ENCODE results near the gene SCUBE1. TPM values are rescaled to one million over a fixed set of nuclear protein-coding genes. Genes with fewer than 3 reads are reported as not detected.

The SCUBE1 gene
- total RNA-seq, 2 experiments from 2014 or later, result not detected

- Histone ChIP-seq H2AFZ (ENCODE audit: low read length) (no peak overlapping the region), H4K20me1 (ENCODE audit: insufficient read depth, low read length) (no peaks in the 10 kb centered on the region), H3K27ac (ENCODE audit: low read depth, low read length, poor library complexity, severe bottlenecking) (peak overlapping the region; percentile 51), H3K4me3 (ENCODE audit: low read depth, low read length, poor library complexity, severe bottlenecking) (peak overlapping the region; percentile 89), H3K36me3 (ENCODE audit: insufficient read depth, low read length) (peaks cover 33% of the 10 kb centered on the region), H3K9me3 (ENCODE audit: low read length) (no peaks in the 10 kb centered on the region), H3K79me2 (ENCODE audit: insufficient read depth, low read depth, low read length) (peaks cover 22% of the 10 kb centered on the region; the same call in 1 of the 2 replicates), H3K9me2 (ENCODE audit: insufficient read depth, low read length) (no peaks in the 10 kb centered on the region), H3K4me1 (ENCODE audit: insufficient read depth, low read length, poor library complexity, severe bottlenecking) (peaks cover 20% of the 10 kb centered on the region), H3K4me2 (ENCODE audit: low read length) (peak overlapping the region; percentile 83)
- DNase-seq (ENCODE audit: low spot score), result peak; percentile 19
- TF ChIP-seq, protein P1, sequence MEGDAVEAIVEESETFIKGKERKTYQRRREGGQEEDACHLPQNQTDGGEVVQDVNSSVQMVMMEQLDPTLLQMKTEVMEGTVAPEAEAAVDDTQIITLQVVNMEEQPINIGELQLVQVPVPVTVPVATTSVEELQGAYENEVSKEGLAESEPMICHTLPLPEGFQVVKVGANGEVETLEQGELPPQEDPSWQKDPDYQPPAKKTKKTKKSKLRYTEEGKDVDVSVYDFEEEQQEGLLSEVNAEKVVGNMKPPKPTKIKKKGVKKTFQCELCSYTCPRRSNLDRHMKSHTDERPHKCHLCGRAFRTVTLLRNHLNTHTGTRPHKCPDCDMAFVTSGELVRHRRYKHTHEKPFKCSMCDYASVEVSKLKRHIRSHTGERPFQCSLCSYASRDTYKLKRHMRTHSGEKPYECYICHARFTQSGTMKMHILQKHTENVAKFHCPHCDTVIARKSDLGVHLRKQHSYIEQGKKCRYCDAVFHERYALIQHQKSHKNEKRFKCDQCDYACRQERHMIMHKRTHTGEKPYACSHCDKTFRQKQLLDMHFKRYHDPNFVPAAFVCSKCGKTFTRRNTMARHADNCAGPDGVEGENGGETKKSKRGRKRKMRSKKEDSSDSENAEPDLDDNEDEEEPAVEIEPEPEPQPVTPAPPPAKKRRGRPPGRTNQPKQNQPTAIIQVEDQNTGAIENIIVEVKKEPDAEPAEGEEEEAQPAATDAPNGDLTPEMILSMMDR (conservative IDR thresholded peaks at IDR 0.05; ENCODE audit: low read length), result no peak
- TF ChIP-seq EZH2phosphoT487 (IDR thresholded peaks at IDR 0.05; ENCODE audit: borderline replicate concordance, low read depth, low read length), result no peak
- intact Hi-C loops (cut with micrococcal nuclease; ENCODE audit: unreplicated experiment), result no loop called here
- ChIA-PET POLR2A (no interaction called here), CTCF (ENCODE audit: unreplicated experiment) (no interaction called here)
- no TSS peak for BruUV-seq (replicated peaks)
Measured at GRCh38 chr22:43185860-43186261, 157.3 kb downstream of the SCUBE1 start.

GRCh38 chr22:43183496-43184277 lies 159.5 kb downstream of the SCUBE1 start:
- peaks cover 22% of the 10 kb centered on the region; the same call in 1 of the 2 replicates for H3K79me2 ChIP-seq (ENCODE audit: insufficient read depth, low read depth, low read length)
- H3K4me3 ChIP-seq (ENCODE audit: low read depth, low read length, poor library complexity, severe bottlenecking), result no peak overlapping the region
- ChIA-PET CTCF (ENCODE audit: unreplicated experiment) (no interaction called here), POLR2A (no interaction called here)
- H4K20me1 ChIP-seq (ENCODE audit: insufficient read depth, low read length), result no peaks in the 10 kb centered on the region
- H3K9me3 ChIP-seq (ENCODE audit: low read length), result no peaks in the 10 kb centered on the region
- peaks cover 20% of the 10 kb centered on the region for H3K4me1 ChIP-seq (ENCODE audit: insufficient read depth, low read length, poor library complexity, severe bottlenecking)
- no peak overlapping the region for H2AFZ ChIP-seq (ENCODE audit: low read length)
- peak overlapping the region; percentile 2; the same call in 1 of the 2 replicates for H3K4me2 ChIP-seq (ENCODE audit: low read length)
- no peak overlapping the region for H3K27ac ChIP-seq (ENCODE audit: low read depth, low read length, poor library complexity, severe bottlenecking)
- no TSS peak for BruUV-seq (replicated peaks)
- intact Hi-C loops (cut with micrococcal nuclease; ENCODE audit: unreplicated experiment), result no loop called here
- peaks cover 54% of the 10 kb centered on the region for H3K36me3 ChIP-seq (ENCODE audit: insufficient read depth, low read length)
- H3K9me2 ChIP-seq (ENCODE audit: insufficient read depth, low read length), result no peaks in the 10 kb centered on the region
- TF ChIP-seq, protein P1 (conservative IDR thresholded peaks at IDR 0.05; ENCODE audit: low read length), result no peak
- TF ChIP-seq EZH2phosphoT487 (IDR thresholded peaks at IDR 0.05; ENCODE audit: borderline replicate concordance, low read depth, low read length), result no peak
- DNase-seq (ENCODE audit: low spot score), result no peak

DNA sequence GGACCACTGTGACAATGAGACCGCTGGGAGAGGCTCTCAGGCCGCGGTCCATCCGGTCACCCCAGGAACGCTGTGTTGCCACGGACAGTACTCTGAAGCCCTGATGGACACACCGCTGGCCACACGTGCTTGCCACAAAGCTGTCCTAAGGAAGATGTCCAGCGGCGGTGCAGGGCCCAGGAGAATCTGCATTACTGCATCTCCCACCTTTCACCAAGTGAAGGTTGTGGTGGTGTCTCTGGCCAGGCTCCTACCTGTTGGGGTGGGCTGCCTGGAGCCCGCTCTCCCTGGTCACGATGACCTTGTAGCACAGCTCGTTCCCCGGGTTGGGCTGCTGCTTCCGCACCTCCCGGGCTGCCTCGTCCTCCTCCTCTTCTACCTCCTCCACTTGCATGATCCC lies 160.4 kb downstream of the SCUBE1 start:
- intact Hi-C loops (cut with micrococcal nuclease; ENCODE audit: unreplicated experiment), result no loop called here
- no peaks in the 10 kb centered on the region for H4K20me1 ChIP-seq (ENCODE audit: insufficient read depth, low read length)
- H3K4me2 ChIP-seq (ENCODE audit: low read length), result no peak overlapping the region
- CTCF ChIA-PET (ENCODE audit: unreplicated experiment), result no interaction called here
- POLR2A ChIA-PET, result no interaction called here
- no peak for DNase-seq (ENCODE audit: low spot score)
- H3K9me3 ChIP-seq (ENCODE audit: low read length), result no peaks in the 10 kb centered on the region
- no peak overlapping the region for H2AFZ ChIP-seq (ENCODE audit: low read length)
- H3K27ac ChIP-seq (ENCODE audit: low read depth, low read length, poor library complexity, severe bottlenecking), result no peak overlapping the region
- H3K4me3 ChIP-seq (ENCODE audit: low read depth, low read length, poor library complexity, severe bottlenecking), result no peak overlapping the region
- H3K9me2 ChIP-seq (ENCODE audit: insufficient read depth, low read length), result no peaks in the 10 kb centered on the region
- TF ChIP-seq, protein P1 (conservative IDR thresholded peaks at IDR 0.05; ENCODE audit: low read length), result no peak
- TF ChIP-seq EZH2phosphoT487 (IDR thresholded peaks at IDR 0.05; ENCODE audit: borderline replicate concordance, low read depth, low read length), result no peak
- BruUV-seq (replicated peaks), result no TSS peak
- H3K79me2 ChIP-seq (ENCODE audit: insufficient read depth, low read depth, low read length), result peaks cover 22% of the 10 kb centered on the region; the same call in 1 of the 2 replicates
- peaks cover 61% of the 10 kb centered on the region for H3K36me3 ChIP-seq (ENCODE audit: insufficient read depth, low read length)
- peaks cover 15% of the 10 kb centered on the region for H3K4me1 ChIP-seq (ENCODE audit: insufficient read depth, low read length, poor library complexity, severe bottlenecking)
